Uterus (tissue), 4 donors: Measurements from ENCODE around the gene APPL2. TPM values are rescaled to one million over a fixed set of nuclear protein-coding genes. Genes with fewer than 3 reads are reported as not detected.

ENCODE experiments used
- DNase-seq, 2 donors: peaks; one replicate each; pipeline ENCODE4 v3.0.0-alpha.2; 2019 to 2020
- H3K27ac ChIP-seq, 2 donors: fragments of 200-600 bp; sonication (generic); 1 replicate in 1 of 2; 2 replicates in 1 of 2; pipeline ENCODE4 v1.5.1; 2016 to 2018
- H3K27me3 ChIP-seq, 2 donors: fragments of 200-600 bp; sonication (generic); one replicate each; pipeline ENCODE4 v1.5.1; 2018 to 2019; ENCODE audit warnings: control low read depth in 1 of 2
- H3K36me3 ChIP-seq, 2 donors: fragments of 200-600 bp; sonication (generic); one replicate each; pipeline ENCODE4 v1.5.1; 2019; ENCODE audit warnings: control low read depth in 1 of 2
- H3K4me1 ChIP-seq, 2 donors: fragments of 200-600 bp; sonication (generic); one replicate each; pipeline ENCODE4 v1.5.1; 2018 to 2019; ENCODE audit warnings: control low read depth in 1 of 2
- H3K4me3 ChIP-seq, 2 donors: fragments of 200-600 bp; sonication (generic); 1 replicate in 1 of 2; 2 replicates in 1 of 2; pipeline ENCODE4 v1.5.1; 2018 to 2019; ENCODE audit warnings: mild to moderate bottlenecking in 1 of 2
- H3K9me3 ChIP-seq, 2 donors: fragments of 200-600 bp; sonication (generic); one replicate each; pipeline ENCODE4 v1.5.1; 2019; ENCODE audit warnings: control low read depth in 1 of 2
- CTCF ChIP-seq, 4 experiments: fragments of 200-600 bp in 2 of 4; fragments of 450-650 bp in 2 of 4; sonication (generic) in 2 of 4; IDR thresholded peaks; one replicate each; pipeline ENCODE4 v1.5.1; 2016 to 2019; ENCODE audit warnings: antibody characterized with exemption in 4 of 4, mild to moderate bottlenecking in 2 of 4, moderate library complexity in 1 of 4
- POLR2A ChIP-seq, 2 donors: fragments of 450-650 bp; IDR thresholded peaks; one replicate each; pipeline ENCODE4 v1.6.1; 2016; ENCODE audit warnings: antibody characterized with exemption in 2 of 2, mild to moderate bottlenecking in 1 of 2, moderate library complexity in 1 of 2
- intact Hi-C: fragments of 100-400 bp; cut with DNase I; formaldehyde crosslinking; loops from one replicate; pipeline ENCODE4 v1.15.1; 2023; ENCODE audit warnings: low total_unique reads
- total RNA-seq, 4 donors: library from RNA; depleted of rRNA in 3 of 4; stranded (reverse); fragments of >200 nt in 3 of 4; gene quantifications; one replicate each; pipeline versions ENCODE4 v1.1.0 to v1.2.4, GENCODE V29; 2014 to 2023
- donor health status: DM: yes; HTN: yes; CAD: no.

Gene APPL2
- total RNA-seq, 4 donors from 2014 or later: 14.3 to 52.6 (median 31.4) TPM

- no peaks in the 10 kb centered on the region for H3K27me3 ChIP-seq
- no peak for DNase-seq
- H3K36me3 ChIP-seq: no peaks in the 10 kb centered on the region
- H3K27ac ChIP-seq: no peak overlapping the region
- TF ChIP-seq CTCF (IDR thresholded peaks at IDR 0.05) (no peak), POLR2A (IDR thresholded peaks at IDR 0.05) (no peak)
- H3K4me1 ChIP-seq: peaks cover 0 to 5% of the 10 kb centered on the region in 2 donors
- intact Hi-C loops: no loop called here
- no peak overlapping the region for H3K4me3 ChIP-seq
- H3K9me3 ChIP-seq: no peaks in the 10 kb centered on the region
Measured at GRCh38 chr12:105272814-105273416, 36.9 kb upstream of the APPL2 start.

GRCh38 chr12:105272152-105272551 is 36.2 kb upstream of the APPL2 start:
- no peak for DNase-seq
- no peak overlapping the region for H3K4me3 ChIP-seq
- no peaks in the 10 kb centered on the region for H3K27me3 ChIP-seq
- intact Hi-C loops: no loop called here
- peaks cover 0 to 5% of the 10 kb centered on the region in 2 donors for H3K4me1 ChIP-seq
- H3K27ac ChIP-seq: no peak overlapping the region
- no peaks in the 10 kb centered on the region for H3K9me3 ChIP-seq
- H3K36me3 ChIP-seq: no peaks in the 10 kb centered on the region
- TF ChIP-seq POLR2A (IDR thresholded peaks at IDR 0.05): no peak
- no peak for TF ChIP-seq CTCF (IDR thresholded peaks at IDR 0.05)

- Histone ChIP-seq H3K27me3 (no peaks in the 10 kb centered on the region), H3K4me1 (peaks cover 0 to 5% of the 10 kb centered on the region in 2 donors), H3K9me3 (no peaks in the 10 kb centered on the region), H3K36me3 (no peaks in the 10 kb centered on the region), H3K4me3 (no peak overlapping the region), H3K27ac (no peak overlapping the region)
- no peak for TF ChIP-seq POLR2A (IDR thresholded peaks at IDR 0.05)
- no peak for TF ChIP-seq CTCF (IDR thresholded peaks at IDR 0.05)
- intact Hi-C loops: no loop called here
- DNase-seq: no peak
Measured at GRCh38 chr12:105271364-105271763, 35.4 kb upstream of the APPL2 start.

DNA sequence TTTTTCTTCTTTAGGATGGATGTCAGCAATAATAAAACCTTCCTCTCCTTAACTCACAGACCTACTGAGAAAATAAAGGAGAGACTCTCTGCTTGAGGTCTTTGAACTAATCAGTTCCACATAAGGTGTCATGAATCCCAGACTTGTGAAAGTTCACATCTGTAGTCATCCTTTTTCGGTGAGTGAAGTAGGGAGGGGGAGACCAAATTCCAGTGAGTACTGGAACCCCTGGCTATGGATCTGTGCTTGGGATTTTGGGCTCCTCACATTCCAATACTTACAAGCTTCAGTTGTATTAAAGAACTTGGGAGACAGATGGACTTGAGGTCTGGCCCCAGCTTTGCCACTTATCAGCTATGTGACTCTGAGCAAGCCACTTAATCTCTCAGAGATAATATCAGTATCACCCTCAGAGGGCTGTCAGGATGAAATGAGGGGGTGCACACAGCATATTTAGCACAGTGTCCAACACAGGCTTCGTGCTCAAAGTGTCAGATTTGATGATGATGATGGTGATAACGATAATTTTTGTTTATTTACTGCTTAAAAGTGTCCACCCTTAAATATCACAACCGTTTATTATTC is 34.8 kb upstream of the APPL2 start:
- no peak for TF ChIP-seq CTCF (IDR thresholded peaks at IDR 0.05)
- TF ChIP-seq POLR2A (IDR thresholded peaks at IDR 0.05): no peak
- intact Hi-C loops: no loop called here
- H3K27me3 ChIP-seq: no peaks in the 10 kb centered on the region
- H3K36me3 ChIP-seq: no peaks in the 10 kb centered on the region
- no peaks in the 10 kb centered on the region for H3K9me3 ChIP-seq
- no peak overlapping the region for H3K4me3 ChIP-seq
- H3K27ac ChIP-seq: no peak overlapping the region
- no peak for DNase-seq
- peaks cover 0 to 5% of the 10 kb centered on the region in 2 donors for H3K4me1 ChIP-seq

DNA sequence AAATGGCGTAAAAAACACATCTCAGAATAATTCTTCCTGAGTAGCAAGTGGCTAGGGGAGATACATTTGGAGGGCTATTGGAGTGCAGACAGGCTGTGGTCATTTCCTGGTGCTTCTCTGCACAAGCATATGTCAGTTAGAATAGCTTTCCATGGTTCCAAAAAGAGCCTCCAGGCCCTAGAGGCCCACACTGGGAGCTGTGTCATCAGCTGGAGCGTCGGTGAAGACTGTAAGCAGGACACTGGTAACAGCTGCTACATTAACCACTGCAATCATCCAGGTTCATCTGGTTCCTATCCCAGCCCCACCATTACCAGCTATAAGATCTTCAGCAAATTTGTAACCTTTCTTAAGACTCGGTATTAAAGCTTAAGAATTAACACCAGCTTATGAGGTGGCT is 31.7 kb upstream of the APPL2 start:
- TF ChIP-seq CTCF (IDR thresholded peaks at IDR 0.05) (no peak), POLR2A (IDR thresholded peaks at IDR 0.05) (no peak)
- no peak for DNase-seq
- intact Hi-C loops: no loop called here

More for the DNA sequence above, 31.7 kb upstream of the APPL2 start:
- Histone ChIP-seq H3K9me3 (no peaks in the 10 kb centered on the region), H3K4me3 (no peak overlapping the region), H3K4me1 (peaks cover 0 to 5% of the 10 kb centered on the region in 2 donors), H3K27me3 (no peaks in the 10 kb centered on the region), H3K27ac (no peak overlapping the region), H3K36me3 (no peaks in the 10 kb centered on the region)
